Measurements from ENCODE around the gene PRMT7.

The PRMT7 gene

DNA sequence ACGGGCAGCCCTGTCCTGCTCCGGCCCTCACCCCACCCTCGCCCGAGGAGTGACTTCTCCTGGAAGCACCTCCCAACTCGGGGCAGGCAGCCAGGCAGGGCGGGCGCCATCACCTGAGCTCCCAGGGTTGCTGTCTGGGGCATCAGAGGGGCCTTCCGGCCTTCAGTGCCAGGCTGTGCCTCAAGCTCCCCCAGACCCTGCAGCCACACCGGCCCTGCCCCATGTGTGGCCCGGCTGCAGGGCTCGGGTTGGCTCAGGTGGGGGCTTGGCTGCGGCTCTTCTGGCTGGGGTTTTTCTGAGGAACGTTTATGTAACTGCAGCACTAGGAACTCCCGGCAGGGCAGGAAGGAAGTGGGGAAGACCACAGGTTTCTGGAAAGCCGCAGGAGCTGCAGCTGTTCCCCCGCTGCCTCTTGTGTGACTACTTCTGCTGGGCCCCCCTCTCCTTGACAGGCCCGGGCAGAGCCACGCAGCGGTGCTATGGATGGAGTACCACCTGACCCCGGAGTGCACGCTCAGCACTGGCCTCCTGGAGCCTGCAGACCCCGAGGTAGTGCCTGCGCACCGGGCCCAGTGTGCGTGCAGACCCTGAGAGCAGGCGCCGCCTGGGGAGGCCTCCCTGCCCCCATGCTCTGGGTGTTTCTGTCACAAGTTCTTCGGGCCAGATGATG, 45.6 kb downstream of the PRMT7 start:
- no peak for DNase-seq (ENCODE audit: low read depth)
- in situ Hi-C loops (cut with HindIII; ENCODE audit: low sequenced_read_pairs) = no loop called here
- TF ChIP-seq CTCF (IDR thresholded peaks at IDR 0.05; ENCODE audit: low read depth, low read length, missing control alignments) = no peak
- H3K4me3 ChIP-seq (ENCODE audit: low read depth, low read length) = no peak overlapping the region

DNA sequence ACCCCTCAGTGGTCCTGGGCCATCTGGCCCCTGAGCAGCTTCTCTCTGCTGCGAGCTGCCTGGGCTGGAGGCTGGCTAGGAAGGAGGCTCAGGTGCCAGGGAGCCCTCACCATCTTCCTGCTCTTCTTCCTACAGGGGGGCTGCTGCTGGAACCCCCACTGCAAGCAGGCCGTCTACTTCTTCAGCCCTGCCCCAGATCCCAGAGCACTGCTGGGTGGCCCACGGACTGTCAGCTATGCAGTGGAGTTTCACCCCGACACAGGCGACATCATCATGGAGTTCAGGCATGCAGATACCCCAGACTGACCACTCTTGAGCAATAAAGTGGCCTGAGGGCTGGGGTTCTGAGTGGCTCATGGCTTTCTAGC, 46.1 kb downstream of the PRMT7 start:
- in situ Hi-C loops (cut with HindIII; ENCODE audit: low sequenced_read_pairs) = no loop called here
- TF ChIP-seq CTCF (IDR thresholded peaks at IDR 0.05; ENCODE audit: low read depth, low read length, missing control alignments) = no peak
- H3K4me3 ChIP-seq (ENCODE audit: low read depth, low read length) = no peak overlapping the region
- DNase-seq (ENCODE audit: low read depth) = no peak

- H3K4me3 ChIP-seq (ENCODE audit: low read depth, low read length) = no peak overlapping the region
- in situ Hi-C loops (cut with HindIII; ENCODE audit: low sequenced_read_pairs) = no loop called here
- no peak for TF ChIP-seq CTCF (IDR thresholded peaks at IDR 0.05; ENCODE audit: low read depth, low read length, missing control alignments)
- no peak for DNase-seq (ENCODE audit: low read depth)
These were observed 46.7 kb downstream of the PRMT7 start for GRCh38 chr16:68357521-68357922.

GRCh38 chr16:68357923-68358322, 47.1 kb downstream of the PRMT7 start:
- TF ChIP-seq CTCF (IDR thresholded peaks at IDR 0.05; ENCODE audit: low read depth, low read length, missing control alignments) = no peak
- H3K4me3 ChIP-seq (ENCODE audit: low read depth, low read length) = no peak overlapping the region
- in situ Hi-C loops (cut with HindIII; ENCODE audit: low sequenced_read_pairs) = no loop called here
- no peak for DNase-seq (ENCODE audit: low read depth)

DNA sequence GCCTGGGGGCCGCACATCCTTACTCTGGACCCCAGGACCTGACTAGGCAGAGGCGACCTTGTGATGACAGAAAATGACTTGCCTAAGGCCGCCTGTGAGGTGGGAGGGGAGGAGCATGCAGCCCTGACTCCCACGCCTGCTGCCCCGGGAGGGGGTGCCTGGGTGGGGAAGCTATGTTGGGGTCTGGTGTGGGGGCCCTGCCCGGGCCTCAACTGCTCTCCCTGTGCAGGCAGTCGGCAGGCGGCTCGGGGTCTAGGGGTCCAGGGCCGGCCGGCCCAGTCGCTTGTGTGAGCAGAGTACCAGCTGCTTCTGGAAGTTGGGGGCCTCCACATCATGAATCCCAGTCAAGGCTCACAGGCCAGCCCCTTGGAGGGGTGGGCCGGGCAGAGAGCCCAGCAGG, 48.1 kb downstream of the PRMT7 start:
- in situ Hi-C loops (cut with HindIII; ENCODE audit: low sequenced_read_pairs) = no loop called here
- TF ChIP-seq CTCF (IDR thresholded peaks at IDR 0.05; ENCODE audit: low read depth, low read length, missing control alignments) = no peak
- H3K4me3 ChIP-seq (ENCODE audit: low read depth, low read length) = no peak overlapping the region
- DNase-seq (ENCODE audit: low read depth) = no peak

GRCh38 chr16:68359398-68360191, 48.8 kb downstream of the PRMT7 start:
- no peak for DNase-seq (ENCODE audit: low read depth)
- in situ Hi-C loops (cut with HindIII; ENCODE audit: low sequenced_read_pairs) = no loop called here
- no peak for TF ChIP-seq CTCF (IDR thresholded peaks at IDR 0.05; ENCODE audit: low read depth, low read length, missing control alignments)
- no peak overlapping the region for H3K4me3 ChIP-seq (ENCODE audit: low read depth, low read length)
